22Rv1 (cell line): Measurements from ENCODE around the gene SLC30A10.
"Not testable (repeated sequence)": the region's sequence is repeated elsewhere in the genome, so short reads cannot be mapped to it uniquely, and the experiment has no call there.

ENCODE experiments used
- H3K27ac ChIP-seq: fragments of 450-650 bp; 2 replicates; pipeline ENCODE4 v1.5.1; 2017
- ZFX ChIP-seq: fragments of 450-650 bp; IDR thresholded peaks from 2 replicates; pipeline ENCODE4 v1.6.1; 2017; ENCODE audit warnings: antibody characterized with exemption, borderline replicate concordance
- TF ChIP-seq, protein P1 (sequence below): fragments of 450-650 bp; IDR thresholded peaks from 2 replicates; pipeline ENCODE4 v1.5.1; 2017; ENCODE audit warnings: mild to moderate bottlenecking

Gene SLC30A10

DNA sequence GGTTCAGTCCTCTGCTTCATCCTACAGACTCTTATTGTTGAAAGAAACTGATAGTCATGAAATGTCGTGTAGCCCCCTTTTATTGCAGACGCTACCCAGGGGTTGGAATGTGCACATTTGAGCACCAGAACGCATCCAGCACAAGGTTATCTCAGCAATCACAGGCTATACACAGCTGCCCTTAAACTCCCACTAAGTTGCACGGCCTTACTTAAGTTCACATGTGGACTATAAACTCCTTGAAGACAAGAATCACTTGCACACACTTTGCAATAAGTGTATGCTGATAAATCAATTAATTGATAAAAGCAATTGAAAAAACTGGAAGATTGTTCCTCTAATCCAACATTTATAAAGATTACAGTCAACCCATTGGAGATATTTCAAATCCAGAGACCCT lies 18.9 kb downstream of the SLC30A10 start:
- TF ChIP-seq ZFX, result no peak
- TF ChIP-seq, protein P1, sequence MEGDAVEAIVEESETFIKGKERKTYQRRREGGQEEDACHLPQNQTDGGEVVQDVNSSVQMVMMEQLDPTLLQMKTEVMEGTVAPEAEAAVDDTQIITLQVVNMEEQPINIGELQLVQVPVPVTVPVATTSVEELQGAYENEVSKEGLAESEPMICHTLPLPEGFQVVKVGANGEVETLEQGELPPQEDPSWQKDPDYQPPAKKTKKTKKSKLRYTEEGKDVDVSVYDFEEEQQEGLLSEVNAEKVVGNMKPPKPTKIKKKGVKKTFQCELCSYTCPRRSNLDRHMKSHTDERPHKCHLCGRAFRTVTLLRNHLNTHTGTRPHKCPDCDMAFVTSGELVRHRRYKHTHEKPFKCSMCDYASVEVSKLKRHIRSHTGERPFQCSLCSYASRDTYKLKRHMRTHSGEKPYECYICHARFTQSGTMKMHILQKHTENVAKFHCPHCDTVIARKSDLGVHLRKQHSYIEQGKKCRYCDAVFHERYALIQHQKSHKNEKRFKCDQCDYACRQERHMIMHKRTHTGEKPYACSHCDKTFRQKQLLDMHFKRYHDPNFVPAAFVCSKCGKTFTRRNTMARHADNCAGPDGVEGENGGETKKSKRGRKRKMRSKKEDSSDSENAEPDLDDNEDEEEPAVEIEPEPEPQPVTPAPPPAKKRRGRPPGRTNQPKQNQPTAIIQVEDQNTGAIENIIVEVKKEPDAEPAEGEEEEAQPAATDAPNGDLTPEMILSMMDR, result no peak

DNA sequence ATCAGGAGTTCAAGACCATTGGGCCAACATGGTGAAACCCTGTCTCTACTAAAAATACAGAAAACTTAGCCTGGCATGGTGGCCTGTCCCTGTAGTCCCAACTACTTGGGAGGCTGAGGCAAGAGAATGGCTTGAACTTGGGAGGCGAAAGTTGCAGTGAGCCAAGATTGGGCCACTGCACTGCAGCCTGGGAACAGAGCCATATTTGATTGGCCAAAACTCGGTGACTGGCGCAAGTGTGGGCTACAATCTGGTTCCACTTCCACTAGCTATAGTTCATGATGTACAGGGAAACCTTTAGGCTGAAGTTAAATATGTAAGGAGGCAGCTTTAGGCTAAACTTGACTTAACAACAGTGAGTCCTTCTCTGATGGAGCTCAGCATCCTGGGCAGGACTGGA lies 20.2 kb downstream of the SLC30A10 start:
- H3K27ac ChIP-seq, result no peak overlapping the region
- no peak for TF ChIP-seq ZFX
- TF ChIP-seq, protein P1, result no peak

More for the DNA sequence above, 18.9 kb downstream of the SLC30A10 start:
- H3K27ac ChIP-seq, result no peak overlapping the region

DNA sequence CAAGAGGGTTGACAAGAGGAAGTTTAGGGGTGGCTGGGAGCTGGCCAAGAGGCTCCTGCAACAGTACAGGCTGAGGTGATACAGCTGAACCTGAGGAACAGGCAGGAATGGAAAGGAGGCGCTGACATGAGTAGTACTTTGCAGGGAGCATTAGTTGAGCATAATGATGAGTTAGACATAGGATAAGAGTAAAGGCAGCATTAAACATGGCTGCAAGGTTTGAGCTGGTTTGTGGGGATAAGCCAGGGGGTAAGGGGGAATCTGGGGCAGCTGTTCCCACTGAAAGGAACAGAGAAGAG lies 20.6 kb downstream of the SLC30A10 start:
- TF ChIP-seq, protein P1, result no peak
- no peak overlapping the region for H3K27ac ChIP-seq

DNA sequence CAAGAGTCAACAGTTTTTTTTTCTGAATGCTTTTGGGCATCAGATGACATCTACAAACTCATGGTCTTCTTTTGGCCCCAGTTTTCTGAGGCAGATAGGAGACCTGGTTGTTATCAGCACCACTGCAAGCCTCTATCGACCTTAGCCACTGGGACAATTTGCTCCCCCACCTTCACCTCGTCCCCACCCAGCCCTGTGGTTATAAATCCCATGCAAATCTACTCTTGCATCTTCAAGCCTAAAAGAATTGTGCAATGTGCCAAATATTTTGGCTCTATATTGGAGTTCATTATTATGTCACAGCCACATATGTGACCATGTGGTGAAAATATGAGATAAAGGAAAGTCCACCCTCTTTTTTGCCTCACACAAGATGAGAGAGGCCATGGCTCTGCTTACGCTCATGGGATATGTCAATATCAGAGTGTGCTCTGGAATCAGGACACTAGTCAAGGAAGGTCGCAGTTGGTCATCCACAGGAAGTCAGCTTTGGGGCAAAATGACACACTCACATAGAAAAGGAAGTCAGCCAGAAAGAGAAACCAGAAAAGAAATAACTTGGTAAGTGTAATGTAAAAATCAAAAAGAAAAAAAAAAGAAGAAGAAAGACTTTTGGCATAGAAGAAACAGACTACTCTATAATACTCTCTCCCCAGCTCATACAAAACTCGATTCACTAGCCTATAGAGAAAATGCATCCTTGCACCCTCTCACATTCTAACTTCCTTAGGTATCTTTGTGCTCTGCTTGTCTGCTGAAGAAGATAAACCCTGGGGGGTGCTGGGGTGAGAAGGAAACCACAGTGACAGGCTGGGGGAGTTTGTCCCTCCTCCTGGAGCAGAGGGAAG lies 21.2 kb downstream of the SLC30A10 start:
- H3K27ac ChIP-seq, result no peak overlapping the region
- no peak for TF ChIP-seq ZFX
- TF ChIP-seq, protein P1, result no peak

DNA sequence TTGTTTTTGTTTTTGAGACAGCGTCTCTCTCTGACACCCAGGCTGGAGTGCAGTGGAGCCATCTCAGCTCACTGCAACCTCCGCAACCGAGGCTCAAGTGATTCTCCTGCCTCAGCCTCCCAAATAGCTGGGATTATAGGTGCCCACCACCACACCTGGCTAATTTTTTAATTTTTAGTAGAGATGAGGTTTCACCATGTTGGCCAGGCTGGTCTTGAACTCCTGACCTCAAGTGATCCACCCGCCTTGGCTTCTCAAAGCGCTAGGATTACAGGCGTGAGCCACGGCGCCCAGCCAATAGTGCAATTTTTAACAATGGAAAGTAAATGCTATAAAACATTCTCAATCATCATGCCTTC lies 21.8 kb downstream of the SLC30A10 start:
- not testable (repeated sequence) for H3K27ac ChIP-seq

DNA sequence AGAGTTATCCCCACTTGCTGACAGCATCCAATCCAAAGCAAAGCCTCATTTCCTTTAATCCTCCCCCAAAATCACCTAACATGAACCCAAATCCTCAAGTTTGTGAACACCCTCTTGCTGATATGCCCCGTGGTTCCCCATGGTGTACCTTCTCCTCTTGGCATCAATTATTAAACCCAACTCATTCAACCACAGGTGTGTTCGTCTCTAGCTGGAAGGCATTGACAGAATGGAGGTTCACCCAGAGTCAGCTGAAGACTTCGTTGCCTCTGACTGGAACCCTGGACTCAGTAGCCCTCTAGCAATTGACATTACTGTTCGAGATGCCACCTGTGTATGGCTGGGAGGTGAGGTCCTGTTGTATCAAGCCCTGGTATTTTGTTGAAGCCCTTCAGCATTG lies 22.8 kb downstream of the SLC30A10 start:
- no peak overlapping the region for H3K27ac ChIP-seq
- TF ChIP-seq, protein P1, result no peak
- TF ChIP-seq ZFX, result no peak

DNA sequence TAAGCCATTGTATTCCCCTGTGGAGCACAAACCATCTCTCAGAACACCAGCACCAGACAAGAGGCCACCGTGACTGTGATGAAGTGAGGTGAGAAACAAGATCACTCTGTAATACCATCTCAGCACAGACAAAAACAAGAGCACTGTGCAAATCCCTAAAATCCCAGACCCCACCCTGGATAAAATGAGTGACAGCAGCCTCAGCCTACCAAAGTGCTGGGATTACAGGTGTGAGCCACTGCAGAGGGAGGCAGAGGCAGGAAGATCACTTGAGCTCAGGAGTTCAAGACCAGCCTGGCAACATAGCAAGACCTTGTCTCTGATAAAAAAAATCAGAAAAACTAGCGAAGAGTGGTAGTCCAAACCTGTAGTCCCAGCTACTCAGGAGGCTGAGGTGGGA lies 23.4 kb downstream of the SLC30A10 start:
- TF ChIP-seq, protein P1, result no peak
- no peak for TF ChIP-seq ZFX
- no peak overlapping the region for H3K27ac ChIP-seq

DNA sequence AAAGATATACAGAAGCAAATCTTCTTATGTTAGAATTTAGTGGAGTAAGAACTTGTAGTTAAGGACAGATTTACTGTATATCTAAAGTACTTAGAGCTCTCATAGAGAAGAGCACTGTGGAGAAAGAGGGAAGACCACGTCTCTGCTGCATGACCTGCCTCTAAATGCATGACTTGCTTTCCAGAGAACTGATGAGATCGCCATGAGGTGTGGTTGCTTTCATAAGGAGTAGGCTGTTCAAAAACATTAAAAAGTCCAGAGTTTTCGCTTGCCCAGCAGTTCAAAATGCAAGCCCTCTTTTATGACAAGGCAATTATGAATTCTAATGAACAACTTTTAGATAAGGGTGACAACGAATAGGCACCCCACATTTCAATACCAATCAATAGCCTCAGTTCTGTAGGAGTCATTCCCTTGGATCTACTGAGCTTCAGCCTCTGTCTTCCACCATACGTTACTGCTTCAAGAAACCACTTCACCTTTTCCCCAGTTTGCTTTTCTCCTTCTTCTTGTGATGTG lies 24.9 kb downstream of the SLC30A10 start:
- H3K27ac ChIP-seq, result no peak overlapping the region
- TF ChIP-seq, protein P1, result no peak
- TF ChIP-seq ZFX, result no peak
